H1 (cell line): Measurements from ENCODE around the gene COQ5. TPM values are rescaled to one million over a fixed set of nuclear protein-coding genes. Genes with fewer than 3 reads are reported as not detected.

Source experiments
- CTCF ChIA-PET: fragments of 300-600 bp; sonication (Branson Sonifier 250); formaldehyde crosslinking; loops from one replicate; lab custom pipeline; 2021; ENCODE audit not compliant: partially characterized antibody; lab: Charles Lee
- POLR2A ChIA-PET: fragments of 300-600 bp; sonication (Branson Sonifier 250); formaldehyde crosslinking; loops from one replicate; lab custom pipeline; 2021; ENCODE audit warnings: inconsistent platforms; ENCODE audit not compliant: partially characterized antibody; lab: Charles Lee
- DNase-seq, 2 experiments: peaks; one replicate each; pipeline versions ENCODE4 v3.0.0 to v3.0.0-alpha.2; 2010 to 2022; ENCODE audit warnings: low spot score in 2 of 2, low read depth in 1 of 2, mixed read lengths in 1 of 2
- FAIRE-seq: peaks from 2 replicates; lab custom pipeline; 2011; peaks lifted over from hg19 to GRCh38; lab: Jason Lieb, UNC
- H2AFZ ChIP-seq: 2 replicates; pipeline ENCODE4 v1.8.1; 2012; ENCODE audit warnings: low read length, inconsistent platforms
- H2AK5ac ChIP-seq: 2 replicates; pipeline ENCODE4 v1.6.1; 2013; ENCODE audit warnings: low read depth, low read length
- H2BK120ac ChIP-seq: replicated peaks from 2 replicates; pipeline ENCODE3; 2013; ENCODE audit warnings: low read depth, low read length, inconsistent platforms
- H2BK12ac ChIP-seq: 2 replicates; pipeline ENCODE4 v1.6.1; 2013; ENCODE audit warnings: low read depth, low read length
- H2BK15ac ChIP-seq: 2 replicates; pipeline ENCODE4 v1.6.1; 2013; ENCODE audit warnings: low read length
- H2BK20ac ChIP-seq: 2 replicates; pipeline ENCODE4 v1.6.1; 2013; ENCODE audit warnings: low read length
- H2BK5ac ChIP-seq: 2 replicates; pipeline ENCODE4 v1.6.1; 2013; ENCODE audit warnings: low read depth, low read length
- H3K14ac ChIP-seq: 2 replicates; pipeline ENCODE4 v1.6.1; 2013; ENCODE audit warnings: inconsistent platforms; ENCODE audit not compliant: insufficient read length
- H3K18ac ChIP-seq: 2 replicates; pipeline ENCODE4 v1.6.1; 2013; ENCODE audit warnings: low read length; ENCODE audit errors: extremely low read depth
- H3K23ac ChIP-seq: 2 replicates; pipeline ENCODE4 v1.6.1; 2013; ENCODE audit warnings: inconsistent platforms; ENCODE audit not compliant: insufficient read length
- H3K23me2 ChIP-seq: 2 replicates; pipeline ENCODE4 v1.6.1; 2013; ENCODE audit warnings: low read depth, low read length
- H3K27ac ChIP-seq: 2 replicates; pipeline ENCODE4 v1.6.1; 2011; ENCODE audit warnings: low read depth, low read length, inconsistent platforms
- H3K27me3 ChIP-seq, 4 experiments: replicated peaks in 1 of 4; 1 replicate in 1 of 4; 2 replicates in 3 of 4; pipeline versions ENCODE4 v1.6.1 to v1.8.1; 2011 to 2013; ENCODE audit warnings: low read length in 3 of 4, mild to moderate bottlenecking in 3 of 4, inconsistent platforms in 2 of 4, mixed read lengths in 2 of 4, moderate library complexity in 1 of 4; ENCODE audit not compliant: control insufficient read depth in 3 of 4, insufficient read depth in 3 of 4; ENCODE audit errors: extremely low read depth in 1 of 4
- H3K36me3 ChIP-seq, 4 experiments: 2 replicates each; pipeline versions ENCODE4 v1.6.1 to v1.8.1; 2011 to 2013; ENCODE audit warnings: mild to moderate bottlenecking in 4 of 4, low read length in 3 of 4, moderate library complexity in 2 of 4, control low read depth in 1 of 4, inconsistent platforms in 1 of 4; ENCODE audit not compliant: insufficient read depth in 4 of 4, control insufficient read depth in 2 of 4
- H3K4ac ChIP-seq: replicated peaks from 2 replicates; pipeline ENCODE3; 2013; ENCODE audit warnings: low read length, low read depth, mixed read lengths, inconsistent platforms; ENCODE audit not compliant: insufficient read length
- H3K4me1 ChIP-seq, 4 experiments: replicated peaks in 1 of 4; 1 replicate in 1 of 4; 2 replicates in 3 of 4; pipeline versions ENCODE4 v1.6.1 to v1.8.1; 2011 to 2013; ENCODE audit warnings: low read length in 3 of 4, inconsistent platforms in 2 of 4, mixed read lengths in 1 of 4; ENCODE audit not compliant: insufficient read depth in 4 of 4, control insufficient read depth in 3 of 4
- H3K4me2 ChIP-seq, 2 experiments: 2 replicates each; pipeline versions ENCODE4 v1.6.1 to v1.8.1; 2011 to 2013; ENCODE audit warnings: low read depth in 2 of 2, low read length in 2 of 2, control low read depth in 1 of 2, inconsistent platforms in 1 of 2, mild to moderate bottlenecking in 1 of 2; ENCODE audit not compliant: insufficient read depth in 1 of 2
- H3K4me3 ChIP-seq, 4 experiments: fragments of 200-600, 300-600 bp in 1 of 4; sonication (generic), shearing (Covaris generic), sonication (Bioruptor Twin) in 1 of 4; 2 replicates each; pipeline versions ENCODE4 v1.5.1 to v1.8.1; 2011 to 2016; ENCODE audit warnings: low read length in 4 of 4, low read depth in 3 of 4, control low read depth in 2 of 4, inconsistent platforms in 2 of 4, mild to moderate bottlenecking in 2 of 4, mixed read lengths in 1 of 4, moderate library complexity in 1 of 4; ENCODE audit not compliant: insufficient read depth in 2 of 4; ENCODE audit errors: extremely low read depth in 1 of 4
- H3K56ac ChIP-seq: replicated peaks from 2 replicates; pipeline ENCODE3; 2013; ENCODE audit warnings: low read depth, mild to moderate bottlenecking, mixed read lengths, low read length, inconsistent platforms; ENCODE audit not compliant: insufficient read length
- H3K79me1 ChIP-seq: 2 replicates; pipeline ENCODE4 v1.6.1; 2013; ENCODE audit warnings: low read depth, low read length, control low read depth
- H3K79me2 ChIP-seq, 2 experiments: 2 replicates each; pipeline versions ENCODE4 v1.6.1 to v1.8.1; 2012 to 2013; ENCODE audit warnings: low read length in 2 of 2, mild to moderate bottlenecking in 2 of 2, inconsistent platforms in 1 of 2; ENCODE audit not compliant: insufficient read depth in 2 of 2, control insufficient read depth in 1 of 2
- H3K9ac ChIP-seq, 4 experiments: replicated peaks in 1 of 4; 1 replicate in 1 of 4; 2 replicates in 3 of 4; pipeline versions ENCODE4 v1.6.1 to v1.8.1; 2011 to 2013; ENCODE audit warnings: low read depth in 3 of 4, low read length in 3 of 4, control low read depth in 2 of 4, mild to moderate bottlenecking in 2 of 4, moderate library complexity in 2 of 4, inconsistent platforms in 1 of 4; ENCODE audit errors: extremely low read depth in 1 of 4
- H3K9me3 ChIP-seq, 2 experiments: 2 replicates each; pipeline versions ENCODE4 v1.6.1 to v1.8.1; 2012 to 2013; ENCODE audit warnings: mild to moderate bottlenecking in 2 of 2, moderate library complexity in 2 of 2, control low read depth in 1 of 2, inconsistent platforms in 1 of 2, low read depth in 1 of 2, low read length in 1 of 2, mixed read lengths in 1 of 2; ENCODE audit not compliant: insufficient read depth in 2 of 2
- H4K20me1 ChIP-seq, 2 experiments: replicated peaks in 1 of 2; 2 replicates each; pipeline versions ENCODE3 to v1.8.1; 2011 to 2013; ENCODE audit warnings: inconsistent platforms in 2 of 2, low read length in 2 of 2, mild to moderate bottlenecking in 1 of 2; ENCODE audit not compliant: insufficient read depth in 2 of 2, control insufficient read depth in 1 of 2
- H4K5ac ChIP-seq: 2 replicates; pipeline ENCODE4 v1.6.1; 2013; ENCODE audit warnings: low read length, low read depth, mixed read lengths, inconsistent platforms; ENCODE audit not compliant: insufficient read length
- H4K8ac ChIP-seq: 2 replicates; pipeline ENCODE4 v1.8.0; 2013; ENCODE audit warnings: mild to moderate bottlenecking, moderate library complexity, low read length, inconsistent platforms; ENCODE audit not compliant: insufficient read depth; ENCODE audit errors: extremely low read depth
- H4K91ac ChIP-seq: replicated peaks from 2 replicates; pipeline ENCODE3; 2013; ENCODE audit warnings: low read length, mixed read lengths, inconsistent platforms; ENCODE audit not compliant: insufficient read length
- CBX5 ChIP-seq: fragments of 300-800, 300-1000 bp; sonication (generic); IDR thresholded peaks from 2 replicates; pipeline ENCODE4 v1.7.1; 2016; ENCODE audit warnings: antibody characterized with exemption, low read length, low read depth
- CHD2 ChIP-seq: IDR thresholded peaks from 2 replicates; pipeline ENCODE4 v1.6.1; 2012; ENCODE audit warnings: low read length, improper control_type of control experiment
- CTBP2 ChIP-seq: IDR thresholded peaks from 2 replicates; pipeline ENCODE4 v1.7.0; 2011; ENCODE audit warnings: borderline replicate concordance, mild to moderate bottlenecking, moderate library complexity, mixed read lengths, low read length; ENCODE audit not compliant: insufficient read depth, insufficient read length
- EGR1 ChIP-seq: IDR thresholded peaks from 2 replicates; pipeline ENCODE4 v1.6.1; 2011; ENCODE audit warnings: low read depth, low read length, borderline replicate concordance
- HDAC6 ChIP-seq: IDR thresholded peaks from one replicate; pipeline ENCODE4 v1.7.1; 2012; ENCODE audit warnings: low read depth, mild to moderate bottlenecking, inconsistent platforms, low read length, moderate library complexity
- MAFK ChIP-seq: IDR thresholded peaks from 2 replicates; pipeline ENCODE4 v1.6.1; 2012; ENCODE audit warnings: low read depth, mild to moderate bottlenecking, improper control_type of control experiment, low read length
- RXRA ChIP-seq: IDR thresholded peaks from 2 replicates; pipeline ENCODE4 v1.6.1; 2011; ENCODE audit warnings: low read depth, mild to moderate bottlenecking, low read length, moderate library complexity; ENCODE audit not compliant: insufficient read depth
- TBP ChIP-seq: IDR thresholded peaks from 2 replicates; pipeline ENCODE4 v1.6.1; 2011; ENCODE audit warnings: low read depth, low read length, improper control_type of control experiment
- WGBS, 2 experiments: shearing (Covaris generic) in 1 of 2; methylation state at CpG; one replicate each; pipeline versions ENCODE4 v1.1.6 to v1.1.7; 2013 to 2015; ENCODE audit warnings: low lambda C conversion rate in 2 of 2, mixed read lengths in 2 of 2, inconsistent platforms in 1 of 2, low coverage in 1 of 2, missing lambda C conversion rate in 1 of 2; ENCODE audit not compliant: insufficient replicate concordance in 2 of 2, insufficient coverage in 1 of 2, insufficient read length in 1 of 2; ENCODE audit errors: extremely low coverage in 1 of 2, missing lambda C conversion rate in 1 of 2; 5-methylcytosine and 5-hydroxymethylcytosine counted together
- polyA plus RNA-seq, 7 experiments: library from polyadenylated mRNA; depleted of rRNA in 3 of 7; stranded (reverse) in 5 of 7; unstranded in 2 of 7; fragments of >200 nt in 5 of 7; fragments of 200-250 nt in 2 of 7; gene quantifications; 1 replicate in 5 of 7; 2 replicates in 1 of 7; 4 replicates in 1 of 7; pipeline versions ENCODE4 v1.2.1 to v1.2.3, GENCODE V29; 2011 to 2013; ENCODE audit warnings: missing spikeins in 2 of 7, mixed read lengths in 2 of 7
- total RNA-seq: library from RNA; stranded (reverse); fragmentation: NEBNext Ultra II Directional; extraction: Animal tissue kit (Norgen Biotek cat#: 25700); gene quantifications from 2 replicates; pipeline ENCODE4 v1.2.1, GENCODE V29; 2021

Gene COQ5
- total and polyA plus RNA-seq, 2 of the 8 experiments (the other 6 are each of a cell fraction or from before 2014, with no cell fraction given) = 35.1 to 35.8 TPM

DNA sequence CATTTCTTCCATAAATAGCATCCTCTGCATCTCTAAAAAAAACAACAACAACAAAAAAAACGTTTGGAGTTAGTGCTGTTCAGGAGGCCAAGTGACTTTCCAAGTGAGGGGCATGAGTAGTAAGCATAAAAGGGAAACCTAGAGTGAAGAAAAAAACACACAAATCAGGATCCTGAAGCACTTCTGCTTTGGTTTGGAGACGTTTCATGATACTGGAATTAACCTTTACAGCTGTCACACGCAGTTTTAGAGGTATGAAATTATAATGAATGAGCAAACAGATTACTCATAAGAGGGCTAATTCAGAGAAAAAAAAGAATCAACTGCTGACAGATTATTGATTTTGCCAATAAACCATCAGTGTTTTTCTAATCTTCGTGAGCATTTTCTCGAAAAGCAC, 63.2 kb downstream of the COQ5 start:
- H2BK20ac ChIP-seq = no peak overlapping the region
- H3K23me2 ChIP-seq = peaks cover 5% of the 10 kb centered on the region
- H2AFZ ChIP-seq = no peak overlapping the region
- no peak overlapping the region for H4K5ac ChIP-seq
- H3K4me3 ChIP-seq = no peak overlapping the region
- no peak overlapping the region for H3K23ac ChIP-seq
- H3K79me2 ChIP-seq = peaks cover 0 to 49% of the 10 kb centered on the region in 2 experiments; a peak in 3 of 4 replicates
- H3K9me3 ChIP-seq = no peaks in the 10 kb centered on the region
- H4K91ac ChIP-seq = no peak overlapping the region
- peaks cover 12 to 18% of the 10 kb centered on the region in 2 experiments for H4K20me1 ChIP-seq
- H3K4ac ChIP-seq = no peak overlapping the region
- ChIA-PET POLR2A (interaction anchor here (1.0 to 18.7 kb wide), 6 partner anchors 14 to 139 kb away, joined by 3 to 365 read pairs (median 4); partner anchors contain the start of genes DYNLL1, GATC and TRIAP1), CTCF (interaction anchor here (0.8 to 9.3 kb wide), 11 partner anchors 11 to 150 kb away, joined by 3 to 152 read pairs (median 9); partner anchors contain the start of genes COX6A1 and PLA2G1B)
- no peak overlapping the region for H4K8ac ChIP-seq
- H3K4me2 ChIP-seq = no peak overlapping the region
- H3K56ac ChIP-seq = no peak overlapping the region
- H3K79me1 ChIP-seq = peaks cover 3% of the 10 kb centered on the region
- peaks cover 36 to 55% (median 47%) of the 10 kb centered on the region in 4 experiments for H3K36me3 ChIP-seq
- DNase-seq (no peak), FAIRE-seq (no peak)
- no peak overlapping the region for H2BK5ac ChIP-seq
- H3K9ac ChIP-seq = no peak overlapping the region
- 72% methylated on average over 5 of the region's 5 CpGs; no CpG with 5 or more reads in 1 of the 2 experiments for WGBS, 2 experiments
- H3K14ac ChIP-seq = no peak overlapping the region
- no peaks in the 10 kb centered on the region for H3K27me3 ChIP-seq
- no peak overlapping the region for H3K18ac ChIP-seq
- H2BK12ac ChIP-seq = no peak overlapping the region
- no peak overlapping the region for H3K27ac ChIP-seq
- peaks cover 0 to 5% (median 0%) of the 10 kb centered on the region in 4 experiments; a peak in 2 of 7 replicates for H3K4me1 ChIP-seq
- H2BK120ac ChIP-seq = no peak overlapping the region
- no peak overlapping the region for H2AK5ac ChIP-seq
- no peak overlapping the region for H2BK15ac ChIP-seq
- TF ChIP-seq CTBP2 (no peak), CHD2 (no peak), TBP (no peak), CBX5 (no peak), EGR1 (no peak), HDAC6 (no peak), RXRA (no peak), MAFK (no peak)
